GM21576 (cell line): ENCODE results near the gene ZEB1.

Source experiments
- ATAC-seq: cut with Tn5 transposase; IDR thresholded peaks from one replicate; pipeline ENCODE4 v1.9.1; 2021; ENCODE audit warnings: mild to moderate bottlenecking, moderate library complexity; ENCODE audit not compliant: unreplicated experiment

The ZEB1 gene

GRCh38 chr10:31318854-31319601 is at the start of gene ZEB1:
Gene ZEB1, plus strand, starts transcription at chr10:31319216. Its CDS starts 19 bp downstream, at chr10:31319235.
- peak; percentile 24 for ATAC-seq

DNA sequence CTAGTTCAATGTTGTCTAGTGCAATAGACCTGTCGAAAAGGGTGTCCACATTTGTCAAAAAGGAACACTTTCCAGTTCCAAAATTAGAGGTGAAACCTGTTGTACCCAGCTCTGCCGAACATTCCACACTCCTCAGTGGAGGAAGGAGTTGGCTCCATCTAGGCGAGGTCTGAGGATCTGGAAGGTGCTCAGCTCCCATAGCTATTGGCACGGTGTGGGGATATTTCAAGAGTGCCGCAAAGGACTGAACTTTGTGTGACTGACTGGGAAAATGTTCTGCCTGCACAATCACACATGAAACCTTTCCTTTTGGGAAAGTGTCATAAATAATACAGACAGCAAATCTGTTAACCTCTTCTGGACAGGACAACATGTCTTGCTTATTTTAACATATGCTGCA is 48.1 kb upstream of the ZEB1 start:
- no peak for ATAC-seq

- ATAC-seq, result no peak
Measured at GRCh38 chr10:31272841-31273240, 46.2 kb upstream of the ZEB1 start.

GRCh38 chr10:31273789-31274188 is 45.2 kb upstream of the ZEB1 start:
- ATAC-seq, result no peak

GRCh38 chr10:31274310-31274709 is 44.7 kb upstream of the ZEB1 start:
- no peak for ATAC-seq

- no peak for ATAC-seq
Measured at GRCh38 chr10:31278279-31278941, 40.6 kb upstream of the ZEB1 start.

GRCh38 chr10:31280972-31281371 is 38.0 kb upstream of the ZEB1 start:
- ATAC-seq, result no peak

DNA sequence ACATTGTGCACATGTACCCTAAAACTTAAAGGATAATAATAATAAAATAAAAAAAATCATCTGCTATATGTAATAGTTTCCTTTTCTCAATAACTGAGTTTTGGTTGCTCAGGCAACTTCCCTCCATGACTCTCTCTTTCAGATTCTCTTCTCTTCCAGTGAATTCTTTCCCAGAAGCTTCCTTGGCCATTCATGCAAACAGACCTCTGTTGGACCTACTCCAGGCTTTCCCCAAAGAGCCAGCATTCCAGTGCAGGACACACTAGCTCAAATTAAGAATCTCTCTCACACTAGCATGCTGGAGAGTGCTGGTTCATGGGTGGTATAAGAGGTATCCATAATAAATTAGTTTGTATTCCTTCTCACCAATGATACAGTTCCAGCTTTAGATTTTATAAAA is 31.0 kb upstream of the ZEB1 start:
- ATAC-seq, result no peak

DNA sequence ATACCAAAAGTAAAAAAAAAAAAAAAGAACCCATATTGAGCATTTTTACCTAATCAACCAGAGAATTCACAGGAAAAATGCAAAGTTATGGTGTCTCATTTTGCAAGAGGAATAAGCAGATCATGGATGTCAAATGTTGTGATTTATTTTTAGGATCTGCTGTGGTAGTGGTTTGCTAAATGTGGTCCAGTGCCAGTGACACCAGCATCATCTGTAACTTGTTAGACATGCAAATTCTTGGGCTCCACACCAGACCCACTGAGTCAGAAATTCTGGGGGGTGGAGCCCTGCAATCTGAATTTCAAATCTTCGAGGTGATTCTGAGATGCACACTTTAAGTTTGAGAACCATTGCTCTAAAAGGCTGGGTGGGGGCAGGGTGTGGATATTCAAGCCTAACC is 30.1 kb upstream of the ZEB1 start:
- no peak for ATAC-seq

DNA sequence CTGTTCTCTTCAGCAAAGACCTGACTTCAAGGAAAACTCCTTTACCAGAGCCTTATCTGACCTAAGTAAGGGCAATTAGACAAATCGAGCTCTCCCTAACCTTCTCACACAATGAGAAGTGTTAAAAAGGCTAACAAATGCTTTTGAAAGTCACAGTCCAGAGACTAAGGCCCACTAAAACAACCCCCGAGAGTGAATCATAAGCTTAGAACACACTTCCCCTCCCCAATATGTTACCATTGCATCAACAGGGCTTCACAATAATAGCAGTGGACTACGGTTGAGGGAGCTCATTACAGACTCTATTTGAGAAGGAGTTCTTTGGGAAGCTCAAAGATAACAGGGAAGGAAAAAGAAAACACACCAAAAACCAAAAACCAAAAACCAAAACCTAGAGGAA is 28.6 kb upstream of the ZEB1 start:
- ATAC-seq, result no peak

GRCh38 chr10:31291123-31291522 is 27.9 kb upstream of the ZEB1 start:
- ATAC-seq, result no peak

GRCh38 chr10:31294558-31294957 is 24.5 kb upstream of the ZEB1 start:
- ATAC-seq, result no peak

DNA sequence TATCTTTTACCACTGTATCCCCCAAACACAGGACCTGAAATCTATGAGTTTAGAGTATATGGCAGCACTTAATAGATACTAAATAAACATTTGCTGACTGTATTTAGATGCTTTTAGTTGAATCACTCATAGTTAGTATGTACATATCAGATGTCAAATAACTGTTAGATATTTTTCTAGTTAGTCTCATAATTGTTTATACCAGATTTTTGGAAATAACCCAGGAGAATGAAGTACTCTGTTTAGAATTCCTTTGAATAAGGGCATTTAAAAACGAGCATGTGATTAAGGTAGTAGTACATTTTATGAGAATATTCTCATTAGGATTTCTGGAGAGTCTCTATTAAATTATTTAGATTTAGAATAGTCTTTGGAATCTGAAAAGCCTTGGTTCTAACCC is 22.3 kb upstream of the ZEB1 start:
- no peak for ATAC-seq

GRCh38 chr10:31299119-31299518 is 19.9 kb upstream of the ZEB1 start:
- ATAC-seq, result no peak

GRCh38 chr10:31303212-31303611 is 15.8 kb upstream of the ZEB1 start:
- ATAC-seq, result no peak

- ATAC-seq, result no peak
Measured at GRCh38 chr10:31304291-31304970, 14.6 kb upstream of the ZEB1 start.

DNA sequence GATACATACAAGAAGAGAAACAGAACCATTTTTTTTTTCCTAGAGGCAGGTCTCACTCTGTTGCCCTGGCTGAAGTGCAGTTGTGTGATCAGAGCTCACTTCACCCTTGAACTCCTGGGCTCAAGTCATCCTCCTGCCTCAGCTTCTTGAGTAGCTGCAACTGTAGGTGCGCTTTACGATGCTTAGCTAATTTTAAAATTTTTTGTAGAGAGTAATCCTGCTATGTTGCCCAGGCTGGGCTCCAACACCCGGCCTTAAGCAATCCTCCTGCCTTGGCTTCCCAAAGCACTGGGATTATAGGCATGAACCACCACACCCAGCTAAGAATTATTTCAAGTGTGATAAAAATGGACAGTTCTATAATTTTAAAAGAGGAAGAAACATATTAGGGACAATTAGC is 5.6 kb upstream of the ZEB1 start:
- no peak for ATAC-seq

- no peak for ATAC-seq
Measured at GRCh38 chr10:31314256-31315150, 4.5 kb upstream of the ZEB1 start.

DNA sequence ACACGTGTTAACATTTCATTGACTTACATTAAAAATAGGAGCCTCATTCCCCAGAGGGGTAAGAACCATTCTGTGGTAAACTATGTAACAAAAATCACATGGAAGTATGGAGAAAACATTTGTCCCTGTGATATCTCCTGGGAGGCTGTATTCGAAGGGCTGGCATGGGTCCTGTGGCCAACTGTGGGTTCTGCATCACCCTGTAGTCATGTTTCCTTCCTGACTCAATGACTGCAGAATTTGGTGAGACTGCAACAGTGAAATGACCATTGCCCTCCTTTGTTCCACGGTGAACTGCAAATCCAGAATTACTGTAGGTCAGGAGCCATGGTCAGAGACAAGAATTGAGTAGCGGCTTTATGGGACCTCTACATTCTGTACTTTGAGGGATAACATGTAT is 3.6 kb upstream of the ZEB1 start:
- ATAC-seq, result no peak

GRCh38 chr10:31317171-31317570 is 1.8 kb upstream of the ZEB1 start:
- no peak for ATAC-seq
